ENCODE data around the gene CFAP251. TPM values are rescaled to one million over a fixed set of nuclear protein-coding genes. Genes with fewer than 3 reads are reported as not detected.
A peak's percentile ranks its signal among the peaks of the same experiment; 100 is the strongest.

The CFAP251 gene
- total RNA-seq, 1 donor: 0.21 TPM

- H3K4me1 ChIP-seq (ENCODE audit: insufficient read depth, low read length): peaks cover 26% of the 10 kb centered on the region
- no peaks in the 10 kb centered on the region for H3K9me3 ChIP-seq (ENCODE audit: low read depth, low read length)
- no peak overlapping the region for H3K4me3 ChIP-seq (ENCODE audit: low read length)
- H3K27me3 ChIP-seq (ENCODE audit: insufficient read depth, low read length): no peaks in the 10 kb centered on the region
These were observed 25.5 kb upstream of the CFAP251 start for GRCh38 chr12:121892673-121893561.

GRCh38 chr12:121893961-121894460 is 24.4 kb upstream of the CFAP251 start:
- no peak overlapping the region for H3K4me3 ChIP-seq (ENCODE audit: low read length)
- H3K4me1 ChIP-seq (ENCODE audit: insufficient read depth, low read length): peaks cover 22% of the 10 kb centered on the region
- H3K27me3 ChIP-seq (ENCODE audit: insufficient read depth, low read length): no peaks in the 10 kb centered on the region
- no peaks in the 10 kb centered on the region for H3K9me3 ChIP-seq (ENCODE audit: low read depth, low read length)

- Histone ChIP-seq H3K9me3 (ENCODE audit: low read depth, low read length) (no peaks in the 10 kb centered on the region), H3K4me1 (ENCODE audit: insufficient read depth, low read length) (peaks cover 16% of the 10 kb centered on the region), H3K27me3 (ENCODE audit: insufficient read depth, low read length) (no peaks in the 10 kb centered on the region), H3K4me3 (ENCODE audit: low read length) (no peak overlapping the region)
These were observed 23.8 kb upstream of the CFAP251 start for GRCh38 chr12:121894633-121895032.

- peaks cover 5% of the 10 kb centered on the region for H3K4me1 ChIP-seq (ENCODE audit: insufficient read depth, low read length)
- H3K27me3 ChIP-seq (ENCODE audit: insufficient read depth, low read length): no peaks in the 10 kb centered on the region
- H3K9me3 ChIP-seq (ENCODE audit: low read depth, low read length): no peaks in the 10 kb centered on the region
- no peak overlapping the region for H3K4me3 ChIP-seq (ENCODE audit: low read length)
These were observed 20.1 kb upstream of the CFAP251 start for GRCh38 chr12:121898287-121898686.

- no peaks in the 10 kb centered on the region for H3K9me3 ChIP-seq (ENCODE audit: low read depth, low read length)
These were observed 18.8 kb upstream of the CFAP251 start for GRCh38 chr12:121899590-121899989.

GRCh38 chr12:121903202-121903601 is 15.2 kb upstream of the CFAP251 start:
- H3K9me3 ChIP-seq (ENCODE audit: low read depth, low read length): no peaks in the 10 kb centered on the region
- no peaks in the 10 kb centered on the region for H3K27me3 ChIP-seq (ENCODE audit: insufficient read depth, low read length)

More at GRCh38 chr12:121899590-121899989, 18.8 kb upstream of the CFAP251 start:
- Histone ChIP-seq H3K27me3 (ENCODE audit: insufficient read depth, low read length) (no peaks in the 10 kb centered on the region), H3K4me3 (ENCODE audit: low read length) (no peak overlapping the region), H3K4me1 (ENCODE audit: insufficient read depth, low read length) (no peaks in the 10 kb centered on the region)

GRCh38 chr12:121905746-121906145 is 12.6 kb upstream of the CFAP251 start:
- no peaks in the 10 kb centered on the region for H3K9me3 ChIP-seq (ENCODE audit: low read depth, low read length)
- no peaks in the 10 kb centered on the region for H3K4me1 ChIP-seq (ENCODE audit: insufficient read depth, low read length)
- no peaks in the 10 kb centered on the region for H3K27me3 ChIP-seq (ENCODE audit: insufficient read depth, low read length)
- H3K4me3 ChIP-seq (ENCODE audit: low read length): no peak overlapping the region

More at GRCh38 chr12:121903202-121903601, 15.2 kb upstream of the CFAP251 start:
- Histone ChIP-seq H3K4me3 (ENCODE audit: low read length) (no peak overlapping the region), H3K4me1 (ENCODE audit: insufficient read depth, low read length) (no peaks in the 10 kb centered on the region)

- no peaks in the 10 kb centered on the region for H3K9me3 ChIP-seq (ENCODE audit: low read depth, low read length)
- H3K4me1 ChIP-seq (ENCODE audit: insufficient read depth, low read length): no peaks in the 10 kb centered on the region
- H3K27me3 ChIP-seq (ENCODE audit: insufficient read depth, low read length): no peaks in the 10 kb centered on the region
- H3K4me3 ChIP-seq (ENCODE audit: low read length): no peak overlapping the region
These were observed 9.7 kb upstream of the CFAP251 start for GRCh38 chr12:121908702-121909101.

GRCh38 chr12:121911824-121912585 is 6.4 kb upstream of the CFAP251 start:
- Histone ChIP-seq H3K4me1 (ENCODE audit: insufficient read depth, low read length) (no peaks in the 10 kb centered on the region), H3K9me3 (ENCODE audit: low read depth, low read length) (no peaks in the 10 kb centered on the region), H3K27me3 (ENCODE audit: insufficient read depth, low read length) (no peaks in the 10 kb centered on the region), H3K4me3 (ENCODE audit: low read length) (no peak overlapping the region)

- H3K9me3 ChIP-seq (ENCODE audit: low read depth, low read length): no peaks in the 10 kb centered on the region
- peaks cover 13% of the 10 kb centered on the region for H3K4me1 ChIP-seq (ENCODE audit: insufficient read depth, low read length)
These were observed 2.5 kb upstream of the CFAP251 start for GRCh38 chr12:121915841-121916321.

GRCh38 chr12:121916719-121917118 is 1.7 kb upstream of the CFAP251 start:
- Histone ChIP-seq H3K4me1 (ENCODE audit: insufficient read depth, low read length) (peaks cover 13% of the 10 kb centered on the region), H3K27me3 (ENCODE audit: insufficient read depth, low read length) (no peaks in the 10 kb centered on the region), H3K9me3 (ENCODE audit: low read depth, low read length) (no peaks in the 10 kb centered on the region), H3K4me3 (ENCODE audit: low read length) (no peak overlapping the region)

More at GRCh38 chr12:121915841-121916321, 2.5 kb upstream of the CFAP251 start:
- H3K27me3 ChIP-seq (ENCODE audit: insufficient read depth, low read length): no peaks in the 10 kb centered on the region
- H3K4me3 ChIP-seq (ENCODE audit: low read length): no peak overlapping the region

GRCh38 chr12:121918679-121919038 is 267 bp downstream of the CFAP251 start:
- no peaks in the 10 kb centered on the region for H3K9me3 ChIP-seq (ENCODE audit: low read depth, low read length)
- H3K4me1 ChIP-seq (ENCODE audit: insufficient read depth, low read length): peaks cover 13% of the 10 kb centered on the region
- peak overlapping the region; percentile 14 for H3K4me3 ChIP-seq (ENCODE audit: low read length)
- H3K27me3 ChIP-seq (ENCODE audit: insufficient read depth, low read length): no peaks in the 10 kb centered on the region

- H3K4me3 ChIP-seq (ENCODE audit: low read length): no peak overlapping the region
- no peaks in the 10 kb centered on the region for H3K27me3 ChIP-seq (ENCODE audit: insufficient read depth, low read length)
- peaks cover 13% of the 10 kb centered on the region for H3K4me1 ChIP-seq (ENCODE audit: insufficient read depth, low read length)
- H3K9me3 ChIP-seq (ENCODE audit: low read depth, low read length): no peaks in the 10 kb centered on the region
These were observed 2.7 kb downstream of the CFAP251 start for GRCh38 chr12:121921066-121921465.

GRCh38 chr12:121925358-121925695 is 6.9 kb downstream of the CFAP251 start:
- no peak overlapping the region for H3K4me3 ChIP-seq (ENCODE audit: low read length)
- H3K9me3 ChIP-seq (ENCODE audit: low read depth, low read length): no peaks in the 10 kb centered on the region
- H3K27me3 ChIP-seq (ENCODE audit: insufficient read depth, low read length): no peaks in the 10 kb centered on the region
- peaks cover 16% of the 10 kb centered on the region for H3K4me1 ChIP-seq (ENCODE audit: insufficient read depth, low read length)

All from mononuclear cell (primary cell).